ENCODE measurements around the gene SLC13A2.

DNA sequence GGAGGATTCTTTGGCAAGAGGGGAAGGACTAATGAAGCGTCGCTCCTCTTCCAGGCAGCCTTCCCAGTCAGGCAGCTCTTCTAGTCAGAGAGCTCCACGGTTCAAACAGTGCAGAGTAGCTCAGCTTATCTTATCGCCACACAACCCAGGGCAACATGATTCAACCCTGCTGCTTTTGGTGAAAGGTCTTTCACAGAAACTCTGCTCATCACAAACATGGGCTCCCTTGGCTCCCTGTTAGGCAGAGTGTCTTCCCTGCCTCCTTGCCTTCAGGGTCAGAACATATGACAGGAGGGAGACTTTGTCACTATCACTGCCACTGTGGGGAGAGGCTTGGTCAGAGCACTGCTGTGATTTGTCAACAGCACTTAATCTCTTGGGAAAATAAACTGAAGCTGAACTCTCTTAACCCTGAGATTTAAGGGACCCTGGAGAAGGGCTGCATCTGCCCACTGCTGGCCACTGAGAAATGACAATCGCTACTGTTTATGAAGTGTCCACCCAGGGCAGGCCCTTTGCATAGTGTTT, 6.9 kb upstream of the SLC13A2 start:
- TF ChIP-seq EZH2 (IDR thresholded peaks at IDR 0.05), result no peak
- TF ChIP-seq FOXP2 (optimal IDR thresholded peaks at IDR 0.05; ENCODE audit: control extremely low read depth, extremely low read length, insufficient read depth), result no peak
